IPS DF 6.9 (cell line): Measurements from ENCODE around the gene BANF1.
A peak's percentile ranks its signal among the peaks of the same experiment; 100 is the strongest.

ENCODE experiments used
- DNase-seq: peaks from one replicate; pipeline ENCODE4 v3.0.0-alpha.2; 2013; ENCODE audit warnings: low read depth, low spot score
- H3K27ac ChIP-seq: one replicate; pipeline ENCODE4 v1.5.1; 2013; ENCODE audit warnings: low read length, control low read depth
- H3K27me3 ChIP-seq: 2 replicates; pipeline ENCODE4 v1.6.1; 2013; ENCODE audit warnings: mild to moderate bottlenecking, low read length; ENCODE audit not compliant: control insufficient read depth, insufficient read depth
- H3K36me3 ChIP-seq: 2 replicates; pipeline ENCODE4 v1.6.1; 2013; ENCODE audit warnings: low read length; ENCODE audit not compliant: control insufficient read depth, insufficient read depth
- H3K4me1 ChIP-seq: 2 replicates; pipeline ENCODE4 v1.6.1; 2013; ENCODE audit warnings: low read length; ENCODE audit not compliant: control insufficient read depth, insufficient read depth
- H3K4me3 ChIP-seq: 2 replicates; pipeline ENCODE4 v1.5.1; 2013; ENCODE audit warnings: mild to moderate bottlenecking, low read length
- H3K9me3 ChIP-seq: 2 replicates; pipeline ENCODE4 v1.6.1; 2013; ENCODE audit warnings: low read length, inconsistent platforms; ENCODE audit not compliant: control insufficient read depth, insufficient read depth
- WGBS: extraction: QIAGEN DNeasy Blood & Tissue Kit; methylation state at CpG from one replicate; pipeline ENCODE4 v1.1.7; 2013; ENCODE audit warnings: mixed read lengths, missing lambda C conversion rate; ENCODE audit not compliant: insufficient read length, insufficient coverage; 5-methylcytosine and 5-hydroxymethylcytosine counted together

The BANF1 gene

GRCh38 chr11:65978391-65979238, 23.7 kb upstream of the BANF1 start:
- peaks cover 15% of the 10 kb centered on the region for H3K36me3 ChIP-seq
- DNase-seq: no peak
- no CpG with 5 or more reads among the region's 34 CpGs for WGBS
- no peaks in the 10 kb centered on the region for H3K9me3 ChIP-seq
- no peaks in the 10 kb centered on the region for H3K4me1 ChIP-seq
- H3K27ac ChIP-seq: no peak overlapping the region
- H3K27me3 ChIP-seq: no peaks in the 10 kb centered on the region
- no peak overlapping the region for H3K4me3 ChIP-seq

GRCh38 chr11:65979261-65979759, 23.0 kb upstream of the BANF1 start:
- no CpG with 5 or more reads among the region's 10 CpGs for WGBS
- H3K4me1 ChIP-seq: no peaks in the 10 kb centered on the region
- no peak overlapping the region for H3K4me3 ChIP-seq
- no peaks in the 10 kb centered on the region for H3K9me3 ChIP-seq
- DNase-seq: no peak
- H3K27ac ChIP-seq: no peak overlapping the region
- no peaks in the 10 kb centered on the region for H3K27me3 ChIP-seq
- H3K36me3 ChIP-seq: peaks cover 15% of the 10 kb centered on the region

- Histone ChIP-seq H3K27ac (no peak overlapping the region), H3K36me3 (peaks cover 15% of the 10 kb centered on the region), H3K4me3 (no peak overlapping the region), H3K4me1 (no peaks in the 10 kb centered on the region), H3K9me3 (no peaks in the 10 kb centered on the region), H3K27me3 (no peaks in the 10 kb centered on the region)
- no peak for DNase-seq
- WGBS: no CpG with 5 or more reads among the region's 12 CpGs
Measured at GRCh38 chr11:65981101-65981740, 21.1 kb upstream of the BANF1 start.

- Histone ChIP-seq H3K36me3 (peaks cover 10% of the 10 kb centered on the region), H3K9me3 (no peaks in the 10 kb centered on the region), H3K27me3 (no peaks in the 10 kb centered on the region), H3K4me1 (no peaks in the 10 kb centered on the region), H3K27ac (no peak overlapping the region), H3K4me3 (no peak overlapping the region)
- WGBS: no CpG with 5 or more reads among the region's 16 CpGs
- DNase-seq: no peak
Measured at GRCh38 chr11:65981972-65982823, 20.1 kb upstream of the BANF1 start.

- no peaks in the 10 kb centered on the region for H3K9me3 ChIP-seq
- no peaks in the 10 kb centered on the region for H3K4me1 ChIP-seq
- DNase-seq: no peak
- H3K27ac ChIP-seq: no peak overlapping the region
- peaks cover 3% of the 10 kb centered on the region; the same call in 1 of the 2 replicates for H3K36me3 ChIP-seq
- H3K27me3 ChIP-seq: no peaks in the 10 kb centered on the region
- no CpG with 5 or more reads among the region's 22 CpGs for WGBS
- no peak overlapping the region for H3K4me3 ChIP-seq
Measured at GRCh38 chr11:65982824-65983588, 19.3 kb upstream of the BANF1 start.

- WGBS: no CpG with 5 or more reads among the region's 5 CpGs
- Histone ChIP-seq H3K36me3 (no peaks in the 10 kb centered on the region), H3K4me1 (no peaks in the 10 kb centered on the region), H3K9me3 (no peaks in the 10 kb centered on the region), H3K27me3 (no peaks in the 10 kb centered on the region; the same call in 1 of the 2 replicates), H3K4me3 (no peak overlapping the region), H3K27ac (no peak overlapping the region)
- no peak for DNase-seq
Measured at GRCh38 chr11:65983589-65983987, 18.7 kb upstream of the BANF1 start.

GRCh38 chr11:65987336-65987735, 15.0 kb upstream of the BANF1 start:
- Histone ChIP-seq H3K4me1 (no peaks in the 10 kb centered on the region), H3K4me3 (no peak overlapping the region), H3K36me3 (no peaks in the 10 kb centered on the region), H3K27ac (no peak overlapping the region), H3K27me3 (no peaks in the 10 kb centered on the region; the same call in 1 of the 2 replicates), H3K9me3 (no peaks in the 10 kb centered on the region)
- WGBS: no CpG with 5 or more reads among the region's 9 CpGs
- DNase-seq: no peak

- H3K27me3 ChIP-seq: no peaks in the 10 kb centered on the region; the same call in 1 of the 2 replicates
- H3K27ac ChIP-seq: no peak overlapping the region
- H3K36me3 ChIP-seq: no peaks in the 10 kb centered on the region
- H3K9me3 ChIP-seq: no peaks in the 10 kb centered on the region
- no CpG with 5 or more reads among the region's 10 CpGs for WGBS
- peak; percentile 93 for DNase-seq
- H3K4me1 ChIP-seq: no peaks in the 10 kb centered on the region
- H3K4me3 ChIP-seq: no peak overlapping the region
Measured at GRCh38 chr11:65988791-65989592, 13.3 kb upstream of the BANF1 start.

- no peaks in the 10 kb centered on the region for H3K36me3 ChIP-seq
- no peaks in the 10 kb centered on the region for H3K4me1 ChIP-seq
- WGBS: no CpG with 5 or more reads among the region's 5 CpGs
- H3K27ac ChIP-seq: no peak overlapping the region
- no peak for DNase-seq
- H3K9me3 ChIP-seq: no peaks in the 10 kb centered on the region
- H3K27me3 ChIP-seq: no peaks in the 10 kb centered on the region; the same call in 1 of the 2 replicates
- no peak overlapping the region for H3K4me3 ChIP-seq
Measured at GRCh38 chr11:65992056-65992455, 10.2 kb upstream of the BANF1 start.
